Peyer's patch (tissue), 4 donors: ENCODE measurements around the gene TSGA10.

ENCODE experiments used
- POLR2A ChIP-seq, 2 donors: fragments of 450-650 bp; IDR thresholded peaks; one replicate each; pipeline ENCODE4 v1.5.1; 2017; ENCODE audit warnings: antibody characterized with exemption in 2 of 2, mild to moderate bottlenecking in 2 of 2, moderate library complexity in 2 of 2
- TF ChIP-seq, protein P1 (sequence below), 6 experiments: fragments of 450-650 bp in 4 of 6; fragments of 200-600 bp in 2 of 6; sonication (generic) in 1 of 6; IDR thresholded peaks; one replicate each; pipeline ENCODE4 v1.5.1; 2017 to 2019; ENCODE audit warnings: antibody characterized with exemption in 6 of 6, mild to moderate bottlenecking in 3 of 6, moderate library complexity in 1 of 6

DNA sequence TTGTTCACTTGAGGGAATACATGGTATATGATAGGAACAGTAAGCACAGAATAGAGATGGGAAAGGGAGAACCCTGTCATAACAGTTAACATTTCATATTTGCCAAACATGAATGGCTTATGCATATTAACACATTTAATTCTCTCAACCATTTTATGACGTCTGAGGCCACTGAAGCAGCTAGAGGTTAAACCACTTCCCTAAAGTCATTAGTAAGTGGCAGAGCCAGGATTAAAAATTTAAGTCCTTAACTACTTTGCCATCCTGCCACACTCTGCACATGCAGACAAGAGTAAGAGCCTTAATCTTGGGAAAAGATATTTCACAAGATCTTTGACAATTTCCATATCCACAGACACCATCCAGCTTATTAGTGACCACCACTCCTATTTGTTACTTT is 2.1 kb upstream of the TSGA10 start:
- TF ChIP-seq, protein P1, sequence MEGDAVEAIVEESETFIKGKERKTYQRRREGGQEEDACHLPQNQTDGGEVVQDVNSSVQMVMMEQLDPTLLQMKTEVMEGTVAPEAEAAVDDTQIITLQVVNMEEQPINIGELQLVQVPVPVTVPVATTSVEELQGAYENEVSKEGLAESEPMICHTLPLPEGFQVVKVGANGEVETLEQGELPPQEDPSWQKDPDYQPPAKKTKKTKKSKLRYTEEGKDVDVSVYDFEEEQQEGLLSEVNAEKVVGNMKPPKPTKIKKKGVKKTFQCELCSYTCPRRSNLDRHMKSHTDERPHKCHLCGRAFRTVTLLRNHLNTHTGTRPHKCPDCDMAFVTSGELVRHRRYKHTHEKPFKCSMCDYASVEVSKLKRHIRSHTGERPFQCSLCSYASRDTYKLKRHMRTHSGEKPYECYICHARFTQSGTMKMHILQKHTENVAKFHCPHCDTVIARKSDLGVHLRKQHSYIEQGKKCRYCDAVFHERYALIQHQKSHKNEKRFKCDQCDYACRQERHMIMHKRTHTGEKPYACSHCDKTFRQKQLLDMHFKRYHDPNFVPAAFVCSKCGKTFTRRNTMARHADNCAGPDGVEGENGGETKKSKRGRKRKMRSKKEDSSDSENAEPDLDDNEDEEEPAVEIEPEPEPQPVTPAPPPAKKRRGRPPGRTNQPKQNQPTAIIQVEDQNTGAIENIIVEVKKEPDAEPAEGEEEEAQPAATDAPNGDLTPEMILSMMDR (IDR thresholded peaks at IDR 0.05), result no peak
- TF ChIP-seq POLR2A (IDR thresholded peaks at IDR 0.05), result no peak
